IPS-20b (cell line): ENCODE results near the gene RNF183.

Experiments
- H3K27ac ChIP-seq: one replicate; pipeline ENCODE4 v1.5.1; 2013; ENCODE audit warnings: low read length
- H3K27me3 ChIP-seq: 2 replicates; pipeline ENCODE4 v1.6.1; 2013; ENCODE audit warnings: mild to moderate bottlenecking, low read length, inconsistent platforms; ENCODE audit not compliant: insufficient read depth
- H3K36me3 ChIP-seq: 2 replicates; pipeline ENCODE4 v1.6.1; 2013; ENCODE audit warnings: low read depth, mild to moderate bottlenecking, inconsistent platforms, low read length, moderate library complexity; ENCODE audit not compliant: insufficient read depth
- H3K4me1 ChIP-seq: 2 replicates; pipeline ENCODE4 v1.6.1; 2013; ENCODE audit warnings: mild to moderate bottlenecking, control low read depth, inconsistent platforms, low read length, moderate library complexity; ENCODE audit not compliant: insufficient read depth
- H3K4me3 ChIP-seq: 2 replicates; pipeline ENCODE4 v1.5.1; 2013; ENCODE audit warnings: mild to moderate bottlenecking, low read length, inconsistent platforms
- H3K9ac ChIP-seq: 2 replicates; pipeline ENCODE4 v1.6.1; 2013; ENCODE audit warnings: low read depth, mild to moderate bottlenecking, inconsistent platforms, low read length, moderate library complexity
- H3K9me3 ChIP-seq: 2 replicates; pipeline ENCODE4 v1.6.1; 2013; ENCODE audit warnings: mild to moderate bottlenecking, low read depth, low read length, inconsistent platforms; ENCODE audit not compliant: insufficient read depth

RNF183 gene, protein sequence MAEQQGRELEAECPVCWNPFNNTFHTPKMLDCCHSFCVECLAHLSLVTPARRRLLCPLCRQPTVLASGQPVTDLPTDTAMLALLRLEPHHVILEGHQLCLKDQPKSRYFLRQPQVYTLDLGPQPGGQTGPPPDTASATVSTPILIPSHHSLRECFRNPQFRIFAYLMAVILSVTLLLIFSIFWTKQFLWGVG

DNA sequence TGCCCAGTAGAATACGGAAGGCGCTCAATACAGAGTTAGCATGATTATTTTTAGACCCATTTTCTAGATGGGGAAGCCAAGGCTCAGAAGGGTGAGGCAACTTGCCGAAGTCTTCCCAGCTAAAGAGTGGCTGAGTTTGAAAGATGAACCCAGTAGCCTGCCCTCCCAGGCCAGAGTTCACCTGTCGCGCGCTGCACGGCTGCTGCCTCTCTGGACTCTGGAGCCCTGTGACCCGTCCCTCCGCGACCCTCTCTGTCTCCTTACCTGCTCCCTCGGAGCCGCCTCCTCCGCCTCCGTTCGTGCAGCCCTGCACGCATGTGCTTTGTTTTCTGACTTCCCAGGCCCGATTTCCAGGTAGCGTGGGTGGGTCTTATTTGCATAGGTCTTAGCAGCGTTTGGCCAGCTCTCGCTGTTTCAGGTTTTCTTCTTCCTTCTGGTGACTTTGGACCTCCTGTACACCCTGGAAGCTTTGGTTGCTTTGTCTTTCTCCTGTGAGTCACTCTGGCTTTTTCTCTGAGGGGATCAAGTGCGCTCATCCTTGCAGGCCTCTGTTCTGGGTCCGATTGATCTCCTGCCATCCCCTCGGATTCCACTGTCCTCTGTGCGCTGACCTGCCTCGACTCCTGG lies at the start of gene RNF183:
RNF183 (minus strand) TSS at position 585 of the 627 bp plus-strand sequence. CDS start 5,192 bp downstream, outside the sequence.
- H3K4me3 ChIP-seq, result no peak within 1 kb of the TSS
- no peak within 1 kb of the TSS for H3K9ac ChIP-seq
- no peak within 1 kb of the TSS for H3K27ac ChIP-seq
- no peaks in the 10 kb centered on the region for H3K4me1 ChIP-seq
- no peaks in the 10 kb centered on the region for H3K36me3 ChIP-seq
- H3K9me3 ChIP-seq, result no peaks in the 10 kb centered on the region
- no peaks in the 10 kb centered on the region for H3K27me3 ChIP-seq

DNA sequence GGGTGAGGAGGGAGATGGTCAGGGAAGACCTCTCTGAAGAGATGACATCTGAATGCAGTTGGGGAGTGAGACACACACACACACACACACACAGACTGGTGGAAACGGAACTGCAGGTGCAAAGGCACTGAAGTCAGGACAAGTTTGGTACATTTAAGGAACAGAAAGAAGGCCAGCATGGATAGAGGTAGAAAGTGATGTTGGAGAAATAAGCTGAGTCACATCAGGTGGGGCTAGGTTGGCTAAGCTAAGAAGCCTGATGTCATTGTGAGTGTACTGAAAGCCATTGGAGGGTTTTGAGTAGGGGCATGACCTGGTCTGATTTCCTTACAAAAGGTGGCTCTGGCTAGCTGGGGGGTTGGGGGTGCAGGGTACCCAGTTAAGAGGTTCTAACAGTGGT lies 49.2 kb upstream of the RNF183 start:
- Histone ChIP-seq H3K9ac (no peak overlapping the region), H3K4me1 (peaks cover 8% of the 10 kb centered on the region; the same call in 1 of the 2 replicates), H3K27ac (no peak overlapping the region), H3K27me3 (peaks cover 45% of the 10 kb centered on the region), H3K9me3 (no peaks in the 10 kb centered on the region), H3K36me3 (no peaks in the 10 kb centered on the region), H3K4me3 (no peak overlapping the region)

DNA sequence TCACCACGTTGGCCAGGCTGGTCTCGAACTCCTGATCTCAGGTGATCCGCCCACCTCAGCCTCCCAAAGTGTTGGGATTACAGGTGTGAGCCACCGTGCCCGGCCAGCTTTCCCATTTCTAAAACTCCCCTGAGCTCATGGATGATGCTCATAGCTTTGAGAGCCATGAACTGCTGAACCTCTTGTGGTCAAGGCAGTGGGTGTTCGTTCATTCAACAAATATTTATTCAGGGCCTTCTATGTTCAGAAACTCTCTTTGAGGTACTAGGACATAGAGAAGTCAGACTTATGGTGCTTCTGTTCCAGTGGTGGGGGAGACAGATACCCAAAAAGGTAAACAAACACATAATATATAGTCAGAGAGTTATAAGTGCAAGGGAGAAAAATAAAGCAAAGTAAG lies 48.8 kb upstream of the RNF183 start:
- Histone ChIP-seq H3K4me3 (no peak overlapping the region), H3K27me3 (peaks cover 49% of the 10 kb centered on the region), H3K36me3 (no peaks in the 10 kb centered on the region), H3K9me3 (no peaks in the 10 kb centered on the region), H3K27ac (no peak overlapping the region), H3K4me1 (peaks cover 8% of the 10 kb centered on the region; the same call in 1 of the 2 replicates), H3K9ac (no peak overlapping the region)

DNA sequence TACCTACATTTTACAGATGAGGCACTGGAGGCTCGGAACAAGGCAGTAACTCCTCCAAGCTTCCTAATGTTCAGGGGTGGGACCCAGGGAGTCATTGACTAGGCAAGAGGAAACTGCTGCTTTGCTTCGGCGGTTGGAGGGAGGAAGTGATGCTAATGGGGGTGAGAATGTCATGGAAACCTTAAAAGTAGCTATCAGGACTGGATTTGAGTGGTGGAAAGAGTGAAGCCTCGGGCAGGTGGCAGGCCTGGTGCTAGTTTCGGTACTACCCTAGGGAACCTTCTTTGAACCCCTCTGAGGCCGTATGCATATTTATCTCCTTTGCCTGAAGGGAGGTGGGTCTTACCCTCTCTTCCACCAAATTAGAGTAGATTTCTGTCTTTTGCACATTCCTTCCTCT lies 47.8 kb upstream of the RNF183 start:
- Histone ChIP-seq H3K27ac (no peak overlapping the region), H3K27me3 (peaks cover 49% of the 10 kb centered on the region), H3K9ac (no peak overlapping the region)

DNA sequence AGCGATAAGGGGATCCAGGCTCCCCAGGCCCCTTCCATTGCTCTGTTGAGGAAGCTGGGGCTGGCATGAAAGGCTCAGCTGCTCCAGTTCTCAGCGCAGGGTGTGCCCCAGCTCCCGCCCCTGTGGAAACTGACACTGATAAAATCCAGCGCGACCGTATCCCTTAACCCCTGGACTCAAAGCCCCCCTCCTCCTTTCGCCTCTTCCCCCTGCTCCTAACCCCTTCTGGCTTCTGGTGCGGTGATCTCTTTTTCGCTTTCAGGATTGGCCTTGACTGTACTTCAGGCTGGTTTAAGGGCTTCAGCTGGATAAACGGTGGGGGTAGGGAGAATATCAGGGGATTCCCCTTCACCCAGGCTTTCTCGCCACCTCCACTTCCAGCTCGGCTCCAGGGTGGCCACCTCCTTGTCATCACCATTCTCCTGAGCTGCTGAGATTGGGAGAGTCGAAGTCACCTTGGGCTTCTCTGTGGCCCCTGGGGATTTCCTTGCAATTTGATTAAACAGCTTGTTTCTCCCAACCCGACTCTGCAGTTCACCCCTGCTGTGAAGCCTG lies 47.0 kb upstream of the RNF183 start:
- H3K4me1 ChIP-seq, result peaks cover 8% of the 10 kb centered on the region; the same call in 1 of the 2 replicates
- H3K9ac ChIP-seq, result no peak overlapping the region
- H3K4me3 ChIP-seq, result peak overlapping the region; percentile 59
- no peaks in the 10 kb centered on the region for H3K9me3 ChIP-seq
- H3K27ac ChIP-seq, result no peak overlapping the region
- peaks cover 49% of the 10 kb centered on the region for H3K27me3 ChIP-seq
- H3K36me3 ChIP-seq, result no peaks in the 10 kb centered on the region

More for the DNA sequence above, 47.8 kb upstream of the RNF183 start:
- Histone ChIP-seq H3K9me3 (no peaks in the 10 kb centered on the region), H3K36me3 (no peaks in the 10 kb centered on the region), H3K4me3 (no peak overlapping the region), H3K4me1 (peaks cover 8% of the 10 kb centered on the region; the same call in 1 of the 2 replicates)

DNA sequence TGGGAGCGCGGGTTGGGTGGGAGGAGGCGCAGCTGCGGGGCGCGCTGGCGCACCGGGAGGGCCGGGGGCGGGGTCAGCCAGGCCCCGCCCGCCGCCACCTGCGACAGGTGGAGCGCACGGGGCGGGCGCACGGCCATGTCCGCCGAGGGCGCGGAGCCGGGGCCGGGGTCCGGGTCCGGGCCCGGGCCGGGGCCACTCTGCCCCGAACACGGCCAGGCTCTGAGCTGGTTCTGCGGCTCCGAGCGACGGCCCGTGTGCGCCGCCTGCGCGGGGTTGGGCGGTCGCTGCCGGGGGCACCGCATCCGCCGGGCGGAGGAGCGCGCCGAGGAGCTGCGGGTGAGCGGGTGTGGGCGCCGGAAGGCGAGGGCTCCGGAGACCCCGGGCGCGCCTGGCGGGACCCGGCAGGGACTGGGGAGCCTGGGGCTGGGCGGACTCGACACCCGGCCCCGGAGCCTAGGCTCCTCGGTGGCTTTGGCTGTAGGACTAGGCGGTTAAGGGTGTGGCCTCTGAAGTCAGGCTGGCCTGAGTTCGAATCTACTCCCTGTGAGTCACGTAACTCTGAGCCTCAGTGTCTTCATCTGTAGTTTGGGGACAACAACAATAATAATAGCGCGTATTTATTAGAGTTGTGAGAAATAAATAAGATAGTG lies 46.4 kb upstream of the RNF183 start, which contains the start of gene BSPRY:
BSPRY (plus strand) TSS at position 97 of the 650 bp plus-strand sequence; CDS start at position 136, 39 bp downstream.
- no peaks in the 10 kb centered on the region for H3K36me3 ChIP-seq
- H3K4me1 ChIP-seq, result peaks cover 8% of the 10 kb centered on the region; the same call in 1 of the 2 replicates
- H3K4me3 ChIP-seq, result peak within 1 kb of the TSS; percentile 59
- H3K27ac ChIP-seq, result no peak within 1 kb of the TSS
- peaks cover 49% of the 10 kb centered on the region for H3K27me3 ChIP-seq
- H3K9ac ChIP-seq, result no peak within 1 kb of the TSS
- no peaks in the 10 kb centered on the region for H3K9me3 ChIP-seq

DNA sequence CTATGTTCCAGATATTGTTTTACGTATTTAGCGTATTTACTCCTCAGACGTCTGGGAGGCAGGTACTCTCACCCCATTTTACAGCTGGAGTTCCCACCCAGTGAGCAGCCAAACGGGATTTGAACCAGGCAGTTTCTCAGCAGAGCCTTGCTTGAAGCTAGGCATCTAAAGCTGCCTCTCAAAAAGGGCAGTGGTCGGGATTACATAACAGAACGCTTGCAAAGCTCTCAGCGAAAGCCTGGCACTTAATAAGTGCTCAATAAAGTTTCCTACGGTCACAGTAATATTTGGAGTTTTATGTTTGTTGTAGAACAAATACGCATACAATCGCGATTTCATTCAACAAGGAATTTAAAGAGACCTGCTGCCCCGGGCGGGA lies 45.9 kb upstream of the RNF183 start:
- peak overlapping the region; percentile 59 for H3K4me3 ChIP-seq
- peaks cover 49% of the 10 kb centered on the region for H3K27me3 ChIP-seq
- peaks cover 8% of the 10 kb centered on the region; the same call in 1 of the 2 replicates for H3K4me1 ChIP-seq
- H3K36me3 ChIP-seq, result no peaks in the 10 kb centered on the region
- no peak overlapping the region for H3K27ac ChIP-seq
- H3K9ac ChIP-seq, result no peak overlapping the region
- no peaks in the 10 kb centered on the region for H3K9me3 ChIP-seq

DNA sequence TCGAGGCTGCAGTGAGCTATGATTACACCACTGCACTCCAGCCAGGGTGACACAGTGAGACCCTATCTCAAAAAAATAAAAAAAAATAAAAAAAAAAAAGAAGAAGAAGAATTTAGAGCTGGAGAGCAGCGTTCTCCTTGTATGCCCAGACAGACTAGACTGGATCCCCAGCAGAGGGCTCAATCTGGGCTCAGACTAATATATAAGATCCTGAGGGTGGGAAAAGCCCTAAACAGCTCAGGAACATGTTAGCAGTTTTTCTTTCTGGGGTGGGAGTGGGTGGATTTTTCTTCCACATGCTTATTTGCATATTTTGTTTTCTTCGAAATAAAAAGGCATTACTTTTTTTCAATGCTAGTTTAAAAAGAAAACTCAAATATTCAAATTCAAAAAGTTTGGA lies 45.3 kb upstream of the RNF183 start:
- Histone ChIP-seq H3K4me3 (no peak overlapping the region), H3K36me3 (no peaks in the 10 kb centered on the region), H3K27ac (no peak overlapping the region), H3K9ac (no peak overlapping the region), H3K9me3 (no peaks in the 10 kb centered on the region), H3K4me1 (peaks cover 8% of the 10 kb centered on the region; the same call in 1 of the 2 replicates), H3K27me3 (peaks cover 49% of the 10 kb centered on the region)

DNA sequence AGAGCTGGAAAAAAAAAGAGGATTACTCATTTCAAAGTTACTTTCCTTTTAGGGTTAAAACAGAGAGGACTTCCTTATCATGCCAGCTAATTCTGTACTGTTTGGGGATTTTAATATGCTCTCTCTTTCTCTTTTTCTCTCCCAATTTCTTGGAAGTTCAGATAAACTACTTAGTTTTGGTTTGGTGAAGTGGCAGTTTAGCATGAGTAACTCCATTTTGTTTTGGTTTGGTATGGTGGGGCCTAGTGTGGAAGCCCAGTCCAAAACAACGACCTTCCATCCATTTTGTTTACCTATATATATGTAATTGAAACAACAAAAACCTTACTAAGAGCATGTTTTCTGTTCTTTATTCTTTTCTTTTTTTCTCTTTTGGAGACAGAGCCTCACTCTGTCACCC lies 42.5 kb upstream of the RNF183 start:
- H3K27ac ChIP-seq, result no peak overlapping the region
- peaks cover 49% of the 10 kb centered on the region for H3K27me3 ChIP-seq
- no peak overlapping the region for H3K4me3 ChIP-seq
- H3K9me3 ChIP-seq, result no peaks in the 10 kb centered on the region
- no peaks in the 10 kb centered on the region for H3K36me3 ChIP-seq
- H3K9ac ChIP-seq, result no peak overlapping the region
- H3K4me1 ChIP-seq, result peaks cover 7% of the 10 kb centered on the region; the same call in 1 of the 2 replicates

DNA sequence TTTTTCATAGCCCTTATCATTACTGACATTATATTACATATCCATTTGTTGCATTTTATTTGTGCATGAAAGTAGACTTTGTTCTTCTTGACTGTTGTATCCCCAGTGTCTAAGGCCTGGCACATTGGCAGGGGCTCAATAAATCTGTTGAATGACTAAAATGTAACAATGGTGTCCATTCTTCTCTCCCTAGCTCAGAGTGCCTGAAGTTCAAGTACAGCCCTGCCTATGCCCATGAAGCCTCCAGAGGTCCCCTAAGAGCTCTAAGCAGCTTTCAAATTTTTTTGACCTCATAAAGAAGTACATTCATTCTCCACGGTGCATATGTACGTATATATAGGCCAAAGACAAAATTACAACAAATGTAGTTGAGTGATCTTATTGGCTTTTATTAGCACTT lies 42.0 kb upstream of the RNF183 start:
- Histone ChIP-seq H3K36me3 (no peaks in the 10 kb centered on the region), H3K9me3 (no peaks in the 10 kb centered on the region), H3K27ac (no peak overlapping the region), H3K9ac (no peak overlapping the region), H3K4me1 (peaks cover 2% of the 10 kb centered on the region; the same call in 1 of the 2 replicates), H3K27me3 (peaks cover 48% of the 10 kb centered on the region), H3K4me3 (no peak overlapping the region)

DNA sequence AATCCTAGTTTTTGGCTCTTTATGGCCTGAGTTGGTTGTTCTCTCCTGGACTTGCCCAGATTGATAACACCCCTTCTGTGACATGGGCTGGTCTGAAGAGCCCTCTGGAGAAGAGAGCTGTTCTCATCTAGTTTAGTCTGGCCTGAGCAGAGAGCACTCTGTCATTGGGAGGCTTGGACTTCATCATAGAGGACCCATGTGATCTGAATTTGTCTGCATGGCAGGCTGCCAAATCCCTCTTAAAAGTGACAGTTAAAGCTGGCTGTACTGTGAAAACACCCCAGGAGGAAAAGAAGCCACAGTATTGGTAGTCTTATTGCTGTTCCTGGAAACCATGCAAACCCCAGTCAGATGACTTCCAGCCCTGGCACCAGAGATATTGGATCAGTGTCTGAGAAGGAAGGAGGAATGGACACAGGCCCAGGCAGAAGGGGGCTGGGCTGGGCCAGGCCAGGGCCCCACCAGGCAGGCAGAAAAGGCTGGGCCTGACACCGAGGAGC lies 40.6 kb upstream of the RNF183 start:
- Histone ChIP-seq H3K36me3 (no peaks in the 10 kb centered on the region), H3K27ac (no peak overlapping the region), H3K4me1 (no peaks in the 10 kb centered on the region), H3K9ac (no peak overlapping the region), H3K27me3 (peaks cover 43% of the 10 kb centered on the region), H3K9me3 (no peaks in the 10 kb centered on the region), H3K4me3 (no peak overlapping the region)
